Fibroblast of pulmonary artery (primary cell): ENCODE results near the gene CNGB1.
"Not testable (repeated sequence)": the region's sequence is repeated elsewhere in the genome, so short reads cannot be mapped to it uniquely, and the experiment has no call there.

Experiments
- DNase-seq: peaks from one replicate; pipeline ENCODE4 v3.0.0-alpha.2; 2010; ENCODE audit warnings: low read depth
- H3K4me3 ChIP-seq: replicated peaks from 2 replicates; pipeline ENCODE4 v1.5.1; 2011; ENCODE audit warnings: low read depth, mild to moderate bottlenecking, control low read depth, low read length, moderate library complexity
- TF ChIP-seq, protein P1 (sequence below): IDR thresholded peaks from 2 replicates; pipeline ENCODE4 v1.5.1; 2011; ENCODE audit warnings: mild to moderate bottlenecking, control low read depth, low read length, inconsistent platforms; ENCODE audit errors: missing control alignments

CNGB1 gene

DNA sequence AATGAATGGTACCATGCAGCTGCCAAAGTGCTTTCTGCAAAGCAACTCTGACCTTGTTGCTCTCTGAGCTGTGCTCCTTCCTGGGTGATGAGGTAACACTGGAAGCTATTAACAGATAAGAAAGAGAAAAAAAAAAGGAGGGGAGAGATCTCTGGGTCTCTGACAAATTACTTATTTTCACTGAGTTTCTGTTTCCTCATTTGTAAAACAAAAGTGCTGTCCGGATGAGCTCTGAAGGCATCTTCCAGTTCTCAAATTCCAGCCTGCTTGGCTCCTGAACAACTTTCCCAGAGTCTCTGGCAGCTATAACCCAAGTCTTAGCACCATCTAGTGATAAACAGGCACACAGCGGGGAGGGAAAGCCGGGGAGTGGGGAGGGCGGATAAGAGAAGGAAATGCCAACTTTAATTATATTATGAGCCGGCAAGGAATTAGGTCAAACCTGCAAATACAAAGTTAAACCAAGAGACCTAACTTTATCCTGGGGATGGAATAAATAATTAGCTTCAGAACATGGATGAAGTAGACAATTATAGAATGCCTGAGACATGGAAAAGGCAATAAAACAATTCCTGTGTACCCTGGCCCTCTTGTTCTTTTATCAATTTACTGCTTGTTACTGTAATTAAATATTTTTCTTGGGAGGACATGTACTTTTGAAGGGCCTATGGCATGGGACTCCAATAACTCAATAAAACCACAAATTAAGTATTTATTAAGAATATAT, 107.3 kb downstream of the CNGB1 start:
- TF ChIP-seq, protein P1, sequence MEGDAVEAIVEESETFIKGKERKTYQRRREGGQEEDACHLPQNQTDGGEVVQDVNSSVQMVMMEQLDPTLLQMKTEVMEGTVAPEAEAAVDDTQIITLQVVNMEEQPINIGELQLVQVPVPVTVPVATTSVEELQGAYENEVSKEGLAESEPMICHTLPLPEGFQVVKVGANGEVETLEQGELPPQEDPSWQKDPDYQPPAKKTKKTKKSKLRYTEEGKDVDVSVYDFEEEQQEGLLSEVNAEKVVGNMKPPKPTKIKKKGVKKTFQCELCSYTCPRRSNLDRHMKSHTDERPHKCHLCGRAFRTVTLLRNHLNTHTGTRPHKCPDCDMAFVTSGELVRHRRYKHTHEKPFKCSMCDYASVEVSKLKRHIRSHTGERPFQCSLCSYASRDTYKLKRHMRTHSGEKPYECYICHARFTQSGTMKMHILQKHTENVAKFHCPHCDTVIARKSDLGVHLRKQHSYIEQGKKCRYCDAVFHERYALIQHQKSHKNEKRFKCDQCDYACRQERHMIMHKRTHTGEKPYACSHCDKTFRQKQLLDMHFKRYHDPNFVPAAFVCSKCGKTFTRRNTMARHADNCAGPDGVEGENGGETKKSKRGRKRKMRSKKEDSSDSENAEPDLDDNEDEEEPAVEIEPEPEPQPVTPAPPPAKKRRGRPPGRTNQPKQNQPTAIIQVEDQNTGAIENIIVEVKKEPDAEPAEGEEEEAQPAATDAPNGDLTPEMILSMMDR, result peak; percentile 75
- no peak overlapping the region for H3K4me3 ChIP-seq
- peak; percentile 84 for DNase-seq

DNA sequence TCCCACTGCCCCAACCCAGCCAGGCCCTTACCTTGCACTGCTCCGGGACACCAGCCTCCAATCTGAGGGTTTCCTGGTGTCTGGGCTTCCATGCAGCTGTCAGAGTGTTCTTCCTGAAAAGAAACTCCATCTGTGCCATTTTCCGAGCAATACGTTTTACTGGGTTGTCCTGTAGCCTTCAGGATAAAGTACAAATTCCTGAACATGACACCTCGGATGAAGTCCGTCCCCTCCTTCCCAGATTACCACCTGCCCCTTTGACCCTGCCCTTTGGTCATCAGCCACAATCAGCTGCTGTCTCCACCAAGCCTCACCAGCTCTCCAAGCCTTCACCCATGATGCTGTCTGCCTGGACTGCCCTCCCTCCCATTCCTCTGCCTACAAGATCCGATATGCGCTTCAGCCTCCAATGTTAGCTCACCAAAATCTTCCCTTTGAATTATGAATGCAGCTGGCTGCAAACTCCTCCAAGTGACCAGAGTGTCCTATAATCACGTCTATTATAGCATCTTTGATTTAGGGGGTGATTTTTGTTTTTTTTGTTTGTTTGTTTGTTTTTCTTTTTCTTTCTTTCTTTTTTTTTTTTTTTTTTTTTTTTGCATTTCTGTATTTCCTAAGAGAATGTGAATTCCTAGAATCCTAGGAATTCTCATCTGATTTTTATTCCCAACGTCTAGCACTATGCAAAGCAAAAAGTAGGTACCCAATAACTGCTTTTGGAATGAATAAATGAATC, 108.1 kb downstream of the CNGB1 start:
- H3K4me3 ChIP-seq, result no peak overlapping the region
- TF ChIP-seq, protein P1, result no peak
- DNase-seq, result no peak

DNA sequence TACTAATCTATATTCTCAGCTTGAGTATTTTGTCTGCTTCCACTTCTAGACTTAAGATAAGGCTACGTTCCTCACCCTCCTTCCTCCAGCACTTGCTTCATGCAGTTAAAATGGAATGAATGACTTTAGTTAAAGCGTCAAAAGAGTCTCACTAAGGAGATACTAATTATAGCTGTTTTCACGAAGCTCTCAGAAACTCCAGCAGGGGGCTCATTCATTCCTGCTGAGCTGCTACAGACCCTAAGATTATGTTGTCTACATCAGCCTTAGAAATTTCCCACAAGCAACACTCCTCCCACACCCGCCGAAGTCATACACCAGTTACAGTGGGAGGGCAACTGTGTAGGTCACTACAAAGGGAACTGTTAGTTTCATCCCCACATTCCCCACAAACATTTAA, 111.6 kb downstream of the CNGB1 start:
- TF ChIP-seq, protein P1, result peak; percentile 62

DNA sequence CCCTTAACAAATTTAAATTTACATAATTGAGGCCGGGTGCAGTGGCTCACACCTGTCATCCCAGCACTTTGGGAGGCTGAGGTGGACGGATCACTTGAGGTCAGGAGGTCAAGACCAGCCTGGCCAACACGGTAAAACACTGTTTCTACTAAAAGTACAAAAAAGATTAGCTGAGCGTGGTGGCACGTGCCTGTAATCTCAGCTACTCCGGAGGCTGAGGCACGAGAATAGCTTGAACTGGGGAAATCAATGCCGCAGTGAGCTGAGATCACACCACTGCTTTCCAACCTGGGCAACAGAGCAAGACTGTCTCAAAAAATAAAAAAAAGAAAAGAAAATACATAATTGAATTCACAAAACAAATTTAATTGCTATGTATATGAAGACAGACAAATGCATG, 112.3 kb downstream of the CNGB1 start:
- no peak for DNase-seq
- TF ChIP-seq, protein P1, result no peak
- no peak overlapping the region for H3K4me3 ChIP-seq

More for the DNA sequence above, 111.6 kb downstream of the CNGB1 start:
- peak; percentile 62 for DNase-seq
- H3K4me3 ChIP-seq, result no peak overlapping the region

DNA sequence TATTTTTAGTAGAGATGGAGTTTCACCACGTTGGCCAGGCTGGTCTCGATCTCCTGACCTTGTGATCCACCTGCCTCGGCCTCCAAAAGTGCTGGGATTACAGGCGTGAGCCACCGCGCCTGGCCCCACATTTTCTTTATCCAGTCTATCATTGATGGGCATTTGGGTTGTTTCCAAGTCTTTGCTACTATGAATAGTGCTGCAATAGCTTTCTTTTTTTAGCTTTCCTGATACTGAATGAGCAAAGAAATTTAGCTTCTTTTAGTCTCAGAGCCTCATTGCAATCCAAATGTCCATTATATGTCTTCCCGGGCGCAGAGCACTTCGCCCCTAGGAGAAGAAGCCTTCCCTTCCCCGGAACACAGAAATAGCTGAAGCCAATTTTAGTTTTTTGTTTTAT, 112.9 kb downstream of the CNGB1 start:
- not testable (repeated sequence) for H3K4me3 ChIP-seq

DNA sequence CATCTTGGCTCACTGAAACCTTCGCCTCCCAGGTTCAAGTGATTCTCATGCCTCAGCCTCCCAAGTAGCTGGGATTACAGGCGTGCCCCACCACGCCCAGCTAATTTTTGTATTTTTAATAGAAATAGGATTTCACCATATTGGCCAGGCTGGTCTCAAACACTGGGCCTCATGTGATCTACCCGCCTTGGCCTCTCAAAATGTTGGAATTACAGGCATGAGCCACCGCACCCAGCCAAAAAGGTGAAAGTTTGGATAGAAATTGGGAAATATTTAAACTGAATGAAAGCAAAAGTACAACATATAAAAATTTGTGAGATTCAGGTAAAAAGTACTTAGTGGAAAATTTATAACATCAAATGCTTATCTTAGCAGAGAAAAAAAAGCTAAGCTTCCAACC, 115.7 kb downstream of the CNGB1 start:
- H3K4me3 ChIP-seq, result no peak overlapping the region
- TF ChIP-seq, protein P1, result no peak
- no peak for DNase-seq

More for the DNA sequence above, 112.9 kb downstream of the CNGB1 start:
- DNase-seq, result not testable (repeated sequence)

DNA sequence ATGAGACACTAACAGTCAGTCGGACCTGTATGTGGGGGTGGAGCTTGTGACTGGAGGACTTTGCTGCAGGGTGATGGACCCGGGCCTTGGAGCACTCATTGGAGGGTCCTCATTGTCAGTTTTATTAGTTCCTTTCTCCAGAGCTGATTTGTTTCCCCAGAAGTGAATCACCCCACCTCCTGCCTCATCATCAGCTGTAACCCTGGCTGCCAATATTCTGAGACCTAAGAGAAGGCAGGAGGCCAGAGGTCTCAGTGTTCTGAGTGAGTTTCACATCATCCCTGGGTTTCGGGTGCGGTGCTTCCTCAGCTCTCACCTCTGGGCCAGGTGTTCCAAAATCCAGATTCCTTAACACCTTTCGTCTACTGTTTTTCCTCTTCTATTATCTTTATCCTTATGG, 118.7 kb downstream of the CNGB1 start:
- DNase-seq, result no peak
- H3K4me3 ChIP-seq, result no peak overlapping the region
- TF ChIP-seq, protein P1, result no peak
